Activated CD4-positive, alpha-beta T cell treated with anti-CD3 and anti-CD28 coated beads for 36 hours (primary cell): ENCODE data around the gene TRMO. TPM values are rescaled to one million over a fixed set of nuclear protein-coding genes. Genes with fewer than 3 reads are reported as not detected.

Source experiments
- ATAC-seq: fragments of 200-7000 bp; cut with Tn5 transposase; one replicate; pipeline ENCODE4 v1.10.0; 2021; ENCODE audit warnings: mild to moderate bottlenecking, moderate library complexity
- CTCF ChIA-PET: fragments of 350-600 bp; sonication (Branson Sonifier 250); formaldehyde crosslinking; loops from one replicate; lab custom pipeline; 2021; ENCODE audit warnings: antibody characterized with exemption; lab: Charles Lee
- POLR2A ChIA-PET: fragments of 350-600 bp; sonication (Branson Sonifier 250); formaldehyde crosslinking; loops from one replicate; lab custom pipeline; 2021; ENCODE audit warnings: antibody characterized with exemption, inconsistent platforms; lab: Charles Lee
- DNase-seq: peaks from one replicate; pipeline ENCODE4 v3.0.0-alpha.2; 2020
- H3K27ac Mint-ChIP-seq: one replicate; pipeline ENCODE4 v1.8.0; 2021; ENCODE audit warnings: mixed read lengths
- H3K27me3 Mint-ChIP-seq: one replicate; pipeline ENCODE4 v1.8.0; 2021; ENCODE audit warnings: mixed read lengths
- H3K36me3 Mint-ChIP-seq: one replicate; pipeline ENCODE4 v1.8.0; 2021; ENCODE audit warnings: low read depth, mixed read lengths
- H3K4me1 Mint-ChIP-seq: one replicate; pipeline ENCODE4 v1.8.0; 2021; ENCODE audit warnings: mixed read lengths
- H3K4me3 Mint-ChIP-seq: one replicate; pipeline ENCODE4 v1.8.0; 2021; ENCODE audit warnings: mild to moderate bottlenecking, moderate library complexity, mixed read lengths
- H3K9me3 Mint-ChIP-seq: one replicate; pipeline ENCODE4 v1.8.0; 2021; ENCODE audit warnings: low read depth, mixed read lengths
- intact Hi-C, 2 experiments: fragments of 100-400 bp; cut with DNase I in 1 of 2; cut with micrococcal nuclease in 1 of 2; formaldehyde crosslinking; loops; one replicate each; pipeline versions ENCODE4 v1.14.2 to v1.15.1; 2022 to 2024; cut with DNase I, micrococcal nuclease
- total RNA-seq, 2 experiments: library from RNA; stranded (reverse); gene quantifications; one replicate each; pipeline ENCODE4 v1.2.3, GENCODE V29; 2021

TRMO gene
- total RNA-seq, 2 experiments from 2014 or later: 13.9 to 20.7 TPM

DNA sequence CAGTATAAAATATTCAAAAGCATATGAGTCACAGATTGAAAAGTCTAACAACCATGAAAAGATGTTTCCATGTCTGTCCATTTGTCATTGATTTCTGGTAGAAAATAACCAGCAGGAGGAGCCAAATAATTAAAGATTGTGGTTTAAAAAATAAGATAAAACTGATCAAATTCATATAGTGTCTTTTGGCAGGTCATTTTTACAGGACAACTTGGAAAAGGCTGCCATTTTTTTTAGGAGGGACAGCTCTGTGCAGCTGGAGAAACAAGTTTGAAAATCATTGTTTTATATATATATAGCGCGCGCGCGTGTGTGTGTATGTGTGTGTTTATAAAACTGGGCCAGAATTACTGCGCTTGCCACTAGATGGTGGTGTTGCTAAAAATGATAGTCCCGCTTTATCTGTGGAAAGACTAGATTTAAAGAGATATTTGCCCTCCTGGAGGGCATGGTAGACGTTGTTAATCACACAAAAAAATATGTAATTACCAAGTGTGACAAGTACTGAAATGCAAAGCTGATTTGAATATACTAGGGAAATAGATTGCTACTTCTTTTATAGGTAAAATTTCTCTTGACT, 1.3 kb upstream of the TRMO start:
- Mint-ChIP-seq H3K4me1 (peaks cover 32% of the 10 kb centered on the region), H3K4me3 (peak overlapping the region; percentile 82), H3K9me3 (no peaks in the 10 kb centered on the region), H3K27me3 (no peaks in the 10 kb centered on the region), H3K27ac (peak overlapping the region; percentile 99), H3K36me3 (peaks cover 6% of the 10 kb centered on the region)
- intact Hi-C loops: loop anchor here (1.0 to 10.0 kb wide), 12 partner anchors 31 to 871 kb away; partner anchors contain the start of genes ANKS6 (in 1 of the 2), ANP32B (in 1 of the 2), CORO2A (in 1 of the 2) and NANS (in 1 of the 2)
- DNase-seq (peak; percentile 86), ATAC-seq (peak; percentile 33)
- POLR2A ChIA-PET: interaction anchor here (0.6 to 1.0 kb wide), 2 partner anchors 14 to 59 kb away, joined by 3 read pairs; partner anchors contain the start of genes ANP32B and HEMGN
- CTCF ChIA-PET: interaction anchor here (0.7 to 9.4 kb wide), 40 partner anchors 8 to 336 kb away, joined by 3 to 74 read pairs (median 5); partner anchors contain the start of genes ANP32B, HEMGN, NANS and NCBP1

DNA sequence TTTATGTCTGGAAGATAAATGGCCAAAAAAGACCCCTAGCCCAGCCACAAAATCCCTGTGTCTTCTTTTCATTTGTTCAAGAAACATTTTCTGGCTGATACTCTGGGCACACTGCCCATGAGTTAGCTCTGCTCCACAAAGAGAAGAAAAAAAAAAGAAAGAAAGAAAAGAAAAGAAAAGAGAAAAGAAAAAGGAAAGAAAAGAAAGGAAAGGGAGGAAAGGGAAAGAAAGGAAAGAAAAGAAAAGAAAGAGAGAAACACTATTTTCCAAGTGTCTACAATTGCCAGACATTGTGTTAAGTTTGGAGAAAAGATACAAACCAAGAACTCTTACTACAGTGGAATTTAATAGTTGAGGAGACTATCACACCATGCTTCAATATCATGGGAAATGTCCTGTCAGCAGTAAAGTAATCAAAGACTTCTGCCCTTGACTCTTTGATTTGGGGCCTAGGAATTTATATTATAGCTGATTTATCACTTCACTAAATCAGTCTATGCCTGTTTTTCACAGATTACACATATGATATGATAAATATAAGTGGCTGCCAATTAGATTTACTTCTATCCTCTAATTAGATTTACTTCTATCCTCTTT, 3.0 kb downstream of the TRMO start:
- intact Hi-C loops: loop anchor here in 1 of 2 experiments (2.0 kb wide), 1 partner anchor 15 kb away; no protein-coding TSS in a partner anchor
- H3K4me3 Mint-ChIP-seq: peak overlapping the region; percentile 82

DNA sequence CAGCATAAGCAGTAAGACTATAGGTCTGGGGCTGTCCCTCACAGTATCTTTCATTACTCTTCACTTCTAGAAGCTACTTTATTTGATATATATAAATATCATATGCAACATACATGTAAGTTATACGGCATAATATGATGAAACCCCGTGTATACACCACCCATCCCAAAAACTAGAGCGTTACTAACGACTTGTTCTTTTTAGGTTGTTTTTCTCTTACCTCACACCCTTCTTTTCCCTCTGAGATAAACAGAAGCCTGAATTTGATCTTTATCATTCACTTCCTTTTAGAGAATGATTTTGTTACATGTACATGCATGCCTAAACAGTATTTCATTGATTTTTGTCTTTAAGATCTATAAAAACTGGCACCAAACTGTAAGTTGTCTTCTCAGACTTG, 3.7 kb downstream of the TRMO start:
- H3K4me1 Mint-ChIP-seq: peaks cover 47% of the 10 kb centered on the region
- no peaks in the 10 kb centered on the region for H3K9me3 Mint-ChIP-seq
- no peaks in the 10 kb centered on the region for H3K27me3 Mint-ChIP-seq
- peaks cover 31% of the 10 kb centered on the region for H3K36me3 Mint-ChIP-seq
- no peak for ATAC-seq
- intact Hi-C loops: loop anchor here (1.0 to 2.0 kb wide), 2 partner anchors 13 to 14 kb away; no protein-coding TSS in a partner anchor
- peak overlapping the region; percentile 99 for H3K27ac Mint-ChIP-seq
- ChIA-PET CTCF (interaction anchor here (0.6 to 9.4 kb wide), 3 partner anchors 8 to 1925 kb away, joined by 3 to 74 read pairs (median 70); no protein-coding TSS in a partner anchor), POLR2A (interaction anchor here (0.5 to 0.7 kb wide), 2 partner anchors 54 to 79 kb away, joined by 3 to 4 read pairs; no protein-coding TSS in a partner anchor)
- no peak for DNase-seq
- H3K4me3 Mint-ChIP-seq: peak overlapping the region; percentile 82

More for the DNA sequence above, 3.0 kb downstream of the TRMO start:
- Mint-ChIP-seq H3K27me3 (no peaks in the 10 kb centered on the region), H3K9me3 (no peaks in the 10 kb centered on the region), H3K36me3 (peaks cover 28% of the 10 kb centered on the region), H3K27ac (peak overlapping the region; percentile 99), H3K4me1 (peaks cover 51% of the 10 kb centered on the region)
- ChIA-PET POLR2A (interaction anchor here (0.7 to 2.2 kb wide), 3 partner anchors 13 to 61 kb away, joined by 3 to 6 read pairs (median 4); no protein-coding TSS in a partner anchor), CTCF (interaction anchor here (0.7 to 9.4 kb wide), 7 partner anchors 9 to 155 kb away, joined by 3 to 74 read pairs (median 5); no protein-coding TSS in a partner anchor)
- ATAC-seq (no peak), DNase-seq (no peak)

DNA sequence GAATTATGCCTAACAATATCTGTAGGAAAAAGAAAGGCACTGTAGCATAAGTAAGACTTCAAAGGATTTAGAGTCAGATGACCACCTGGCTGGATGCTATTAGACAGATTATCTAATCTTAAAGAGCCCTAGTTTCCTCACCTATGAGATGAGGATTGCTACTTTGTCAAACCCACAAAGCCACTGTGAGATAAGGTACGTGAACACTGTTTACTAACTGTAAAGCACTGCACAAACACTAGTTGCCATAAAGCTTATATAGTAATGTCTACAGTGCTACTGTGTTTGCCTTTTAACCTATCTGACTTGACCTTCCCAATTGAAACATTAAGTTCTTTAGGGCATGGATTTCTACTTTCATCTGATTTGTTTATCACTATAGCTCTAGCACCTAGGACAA, 10.3 kb downstream of the TRMO start:
- peaks cover 56% of the 10 kb centered on the region for H3K36me3 Mint-ChIP-seq

DNA sequence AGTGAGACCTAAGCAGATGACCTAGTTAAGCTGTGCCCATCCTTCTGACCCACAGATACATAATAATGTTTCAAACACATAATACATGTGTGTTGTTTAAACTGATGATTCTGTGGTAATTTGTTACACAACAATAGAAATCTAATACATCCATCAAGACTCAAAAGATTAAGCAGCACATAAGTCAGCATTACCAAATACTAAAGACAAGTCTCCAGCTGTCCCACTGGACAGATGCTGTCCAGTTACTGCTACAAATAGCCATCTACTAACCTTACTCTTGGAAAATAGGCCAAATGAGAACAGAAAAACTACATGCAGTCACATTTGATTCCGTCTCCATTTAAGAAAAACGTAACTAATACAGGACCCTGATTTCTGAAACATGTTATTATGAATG, 10.8 kb downstream of the TRMO start:
- H3K36me3 Mint-ChIP-seq: peaks cover 55% of the 10 kb centered on the region
- no peak overlapping the region for H3K27ac Mint-ChIP-seq
- CTCF ChIA-PET: interaction anchor here (1.0 to 9.3 kb wide), 5 partner anchors 9 to 21 kb away, joined by 3 to 70 read pairs (median 5); partner anchors contain the start of gene TRMO

More for the DNA sequence above, 10.3 kb downstream of the TRMO start:
- POLR2A ChIA-PET: no interaction called here
- H3K27ac Mint-ChIP-seq: no peak overlapping the region
- CTCF ChIA-PET: interaction anchor here (0.6 to 9.3 kb wide), 6 partner anchors 10 to 223 kb away, joined by 3 to 70 read pairs (median 4); partner anchors contain the start of gene TRMO
- H3K4me1 Mint-ChIP-seq: peaks cover 53% of the 10 kb centered on the region
- no peaks in the 10 kb centered on the region for H3K27me3 Mint-ChIP-seq
- intact Hi-C loops: no loop called here
- no peaks in the 10 kb centered on the region for H3K9me3 Mint-ChIP-seq
- DNase-seq (no peak), ATAC-seq (no peak)
- H3K4me3 Mint-ChIP-seq: no peak overlapping the region

DNA sequence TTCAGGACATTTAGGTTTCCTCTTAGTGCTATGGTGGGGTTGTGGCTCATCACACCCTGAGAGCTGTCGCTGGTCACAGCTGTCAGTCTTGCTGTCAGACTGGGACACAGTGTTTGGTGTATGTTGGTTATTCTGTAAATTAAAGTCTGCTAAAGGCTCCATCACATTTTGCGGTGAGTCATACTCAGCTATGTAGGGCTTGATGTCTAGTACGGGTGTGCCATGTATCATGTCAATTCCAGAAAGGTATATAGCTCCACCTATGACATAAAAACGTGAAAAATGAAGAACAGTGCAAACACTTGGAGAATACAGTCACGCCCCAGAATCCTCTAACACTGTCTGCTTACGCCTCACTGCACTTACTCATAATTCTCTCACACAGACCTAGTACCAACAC, 11.9 kb downstream of the TRMO start:
- H3K9me3 Mint-ChIP-seq: no peaks in the 10 kb centered on the region
- DNase-seq (no peak), ATAC-seq (peak; percentile 21)
- intact Hi-C loops: no loop called here
- peak overlapping the region; percentile 71 for H3K27ac Mint-ChIP-seq
- ChIA-PET CTCF (interaction anchor here (0.7 to 9.3 kb wide), 4 partner anchors 9 to 82 kb away, joined by 3 to 70 read pairs (median 5); partner anchors contain the start of gene TRMO), POLR2A (interaction anchor here (1.4 kb wide), 1 partner anchor 11 kb away, joined by 8 read pairs; the partner anchor contains the start of gene TRMO)
- H3K36me3 Mint-ChIP-seq: peaks cover 49% of the 10 kb centered on the region
- no peak overlapping the region for H3K4me3 Mint-ChIP-seq
- H3K4me1 Mint-ChIP-seq: peaks cover 59% of the 10 kb centered on the region
- no peaks in the 10 kb centered on the region for H3K27me3 Mint-ChIP-seq

More for the DNA sequence above, 10.8 kb downstream of the TRMO start:
- POLR2A ChIA-PET: no interaction called here
- intact Hi-C loops: no loop called here
- no peaks in the 10 kb centered on the region for H3K27me3 Mint-ChIP-seq
- H3K4me1 Mint-ChIP-seq: peaks cover 53% of the 10 kb centered on the region
- no peak overlapping the region for H3K4me3 Mint-ChIP-seq
- no peak for ATAC-seq
- no peak for DNase-seq
- no peaks in the 10 kb centered on the region for H3K9me3 Mint-ChIP-seq

DNA sequence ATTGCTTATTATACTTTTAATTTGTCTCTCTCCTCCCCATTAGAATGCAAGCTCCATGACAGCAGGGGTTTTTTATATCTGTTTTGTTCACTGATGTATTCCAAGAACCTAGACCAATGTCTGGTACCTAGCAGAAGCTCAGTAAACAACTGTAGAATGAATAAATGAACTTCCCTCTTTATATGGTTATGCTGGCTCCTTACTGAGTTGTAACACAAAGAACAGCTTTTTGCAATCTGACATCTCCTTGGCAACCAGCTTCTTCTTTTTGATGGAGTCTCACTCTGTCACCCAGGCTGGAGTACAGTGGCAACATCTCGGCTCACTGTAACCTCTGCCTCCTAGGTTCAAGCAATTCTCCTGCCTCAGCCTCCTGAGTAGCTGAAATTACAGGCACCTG, 13.6 kb downstream of the TRMO start:
- H3K27ac Mint-ChIP-seq: no peak overlapping the region
- DNase-seq (no peak), ATAC-seq (no peak)
- H3K36me3 Mint-ChIP-seq: peaks cover 43% of the 10 kb centered on the region
- H3K9me3 Mint-ChIP-seq: no peaks in the 10 kb centered on the region
- H3K27me3 Mint-ChIP-seq: no peaks in the 10 kb centered on the region
- H3K4me3 Mint-ChIP-seq: no peak overlapping the region
- H3K4me1 Mint-ChIP-seq: peaks cover 61% of the 10 kb centered on the region
- intact Hi-C loops: no loop called here
- ChIA-PET CTCF (interaction anchor here (1.1 to 9.3 kb wide), 3 partner anchors 10 to 20 kb away, joined by 3 to 70 read pairs (median 7); partner anchors contain the start of gene TRMO), POLR2A (interaction anchor here (1.3 kb wide), 1 partner anchor 12 kb away, joined by 5 read pairs; no protein-coding TSS in a partner anchor)

DNA sequence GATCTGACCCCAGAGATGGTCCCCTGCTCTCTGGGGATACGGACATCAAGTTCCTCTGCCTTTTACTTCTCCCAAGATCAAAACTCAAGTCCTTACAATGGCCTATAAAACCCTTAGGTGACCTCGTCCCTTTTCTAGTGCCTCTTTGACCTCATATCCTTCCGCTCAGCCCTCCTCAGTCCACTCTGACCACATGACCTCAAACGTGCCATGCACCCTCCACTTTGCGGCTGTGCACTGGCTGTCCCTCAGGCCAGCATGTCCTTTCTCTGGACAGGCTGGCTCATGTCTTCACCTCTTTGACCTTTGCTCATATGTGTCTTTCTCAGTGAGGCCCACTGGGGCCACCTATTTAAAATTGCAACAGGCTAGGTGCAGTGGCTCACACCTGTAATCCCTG, 14.7 kb downstream of the TRMO start:
- H3K27me3 Mint-ChIP-seq: no peaks in the 10 kb centered on the region
- H3K9me3 Mint-ChIP-seq: no peaks in the 10 kb centered on the region
- CTCF ChIA-PET: interaction anchor here (0.7 to 9.3 kb wide), 3 partner anchors 9 to 1121 kb away, joined by 5 to 70 read pairs (median 7); partner anchors contain the start of gene TRMO
- intact Hi-C loops: no loop called here
- POLR2A ChIA-PET: no interaction called here
- no peak overlapping the region for H3K4me3 Mint-ChIP-seq
- no peak for ATAC-seq
- peak overlapping the region; percentile 89 for H3K27ac Mint-ChIP-seq
- peaks cover 43% of the 10 kb centered on the region for H3K36me3 Mint-ChIP-seq
- peaks cover 66% of the 10 kb centered on the region for H3K4me1 Mint-ChIP-seq
- no peak for DNase-seq

DNA sequence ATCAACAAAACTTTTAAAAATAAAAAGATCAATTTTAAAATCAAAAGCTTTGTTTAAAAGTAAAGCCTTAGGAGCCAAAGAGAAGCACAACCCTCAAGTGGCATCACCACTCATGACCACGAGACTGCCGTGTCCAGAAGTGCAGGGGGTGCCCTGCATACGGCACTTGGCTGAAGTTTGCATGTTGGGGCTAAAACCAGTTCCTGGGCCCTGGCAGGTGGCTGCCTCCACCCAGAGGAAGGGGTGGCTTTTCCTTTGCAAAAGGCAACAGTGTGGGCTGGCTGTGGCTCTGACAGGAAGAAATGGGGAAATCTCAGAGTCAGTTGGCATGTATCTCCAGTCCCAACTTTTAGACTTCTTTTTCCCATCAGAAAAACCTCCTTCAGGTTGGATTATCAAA, 15.3 kb downstream of the TRMO start:
- Mint-ChIP-seq H3K36me3 (peaks cover 38% of the 10 kb centered on the region), H3K27me3 (no peaks in the 10 kb centered on the region), H3K4me1 (peaks cover 69% of the 10 kb centered on the region), H3K4me3 (no peak overlapping the region), H3K9me3 (no peaks in the 10 kb centered on the region), H3K27ac (peak overlapping the region; percentile 89)
- ChIA-PET POLR2A (interaction anchor here (1.8 kb wide), 1 partner anchor 14 kb away, joined by 6 read pairs; no protein-coding TSS in a partner anchor), CTCF (interaction anchor here (0.7 to 9.3 kb wide), 5 partner anchors 10 to 29 kb away, joined by 3 to 70 read pairs (median 3); partner anchors contain the start of gene TRMO)
- ATAC-seq (no peak), DNase-seq (peak; percentile 33)
- intact Hi-C loops: no loop called here

DNA sequence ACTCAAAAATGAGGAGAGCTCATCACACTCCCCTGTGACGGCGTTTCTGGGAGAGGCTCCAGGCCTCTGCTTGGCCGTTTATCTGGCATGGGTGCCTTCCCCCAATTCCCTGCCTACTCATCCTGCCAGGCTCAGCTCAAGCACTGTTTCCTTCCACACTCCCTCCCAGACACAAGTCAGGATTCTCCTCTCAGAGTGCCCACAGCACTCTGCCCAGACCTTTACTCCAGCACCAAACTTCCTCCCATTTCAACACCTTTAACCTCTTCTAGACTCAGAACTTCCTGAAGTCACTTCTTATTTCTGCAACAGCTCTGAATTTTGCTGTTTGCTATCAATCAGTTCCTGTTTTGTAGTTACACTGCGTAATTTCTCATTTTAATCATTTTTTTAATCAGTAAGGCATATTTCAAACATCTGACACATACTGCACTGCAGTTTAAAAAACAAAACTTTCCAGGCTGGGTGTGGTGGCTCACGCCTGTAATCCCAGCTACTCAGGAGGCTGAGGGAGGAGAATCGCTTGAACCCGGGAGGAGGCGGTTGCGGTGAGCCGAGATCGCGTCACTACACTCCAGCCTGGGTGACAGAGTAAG, 16.0 kb downstream of the TRMO start:
- Mint-ChIP-seq H3K9me3 (no peaks in the 10 kb centered on the region), H3K4me3 (peak overlapping the region; percentile 58), H3K4me1 (peaks cover 76% of the 10 kb centered on the region), H3K27ac (peak overlapping the region; percentile 95), H3K27me3 (no peaks in the 10 kb centered on the region), H3K36me3 (peaks cover 36% of the 10 kb centered on the region)
- DNase-seq: peak; percentile 62
- CTCF ChIA-PET: interaction anchor here (0.6 to 9.3 kb wide), 6 partner anchors 9 to 521 kb away, joined by 3 to 113 read pairs (median 4); partner anchors contain the start of gene TRMO
- intact Hi-C loops: loop anchor here in 1 of 2 experiments (1.0 kb wide), 1 partner anchor 16 kb away; the partner anchor contains the start of gene TRMO
- POLR2A ChIA-PET: interaction anchor here (1.0 to 1.8 kb wide), 2 partner anchors 14 to 16 kb away, joined by 3 to 6 read pairs; partner anchors contain the start of gene TRMO
- peak; percentile 43 for ATAC-seq
